ENCODE data around the gene PDLIM7. TPM values are rescaled to one million over a fixed set of nuclear protein-coding genes. Genes with fewer than 3 reads are reported as not detected.

PDLIM7 gene
- total and polyA plus RNA-seq, 10 of the 15 experiments (the other 5 are each of a cell fraction or from before 2014, with no cell fraction given) = 0.82 to 36.6 (median 19.3) TPM

GRCh38 chr5:177477701-177478477, 19.5 kb downstream of the PDLIM7 start:
- FAIRE-seq = no peak
- no TSS peak for BruUV-seq (replicated peaks)
- SMC1A ChIA-PET (ENCODE audit: uncharacterized antibody, unreplicated experiment) = interaction anchor here (0.8 to 1.2 kb wide), 4 partner anchors 10 to 24 kb away, joined by 3 to 4 read pairs (median 3); partner anchors contain the start of gene PDLIM7

More at GRCh38 chr5:177477701-177478477, 19.5 kb downstream of the PDLIM7 start:
- H3K4me2 ChIP-seq (ENCODE audit: control insufficient read depth, insufficient read depth) = no peak overlapping the region
- no peaks in the 10 kb centered on the region; a peak in 1 of 4 replicates for H3K36me3 ChIP-seq (ENCODE audit: control insufficient read depth in 2 of 2, insufficient read depth in 2 of 2, low read length in 1 of 2)
- H3K9me3 ChIP-seq (replicated peaks; ENCODE audit: control insufficient read depth, insufficient read depth, low read length) = no peaks in the 10 kb centered on the region
- in situ Hi-C loops (cut with MboI) (no loop called here), intact Hi-C loops (cut with micrococcal nuclease; ENCODE audit: unreplicated experiment) (no loop called here)
- 78% methylated on average over 12 of the region's 13 CpGs for WGBS (ENCODE audit: insufficient coverage, insufficient replicate concordance, low lambda C conversion rate, missing lambda C conversion rate)
- H2AFZ ChIP-seq (ENCODE audit: control insufficient read depth, low read depth, low read length) = no peak overlapping the region
- no peaks in the 10 kb centered on the region for H4K20me1 ChIP-seq (ENCODE audit: control insufficient read depth, insufficient read depth)
- no peak overlapping the region for H3K27ac ChIP-seq (ENCODE audit: control insufficient read depth, insufficient read depth)
- TF ChIP-seq RB1 (IDR thresholded peaks at IDR 0.05; ENCODE audit: borderline replicate concordance) (no peak), RFX5 (IDR thresholded peaks at IDR 0.05; ENCODE audit: low read depth, low read length) (no peak), POLR2AphosphoS5 (IDR thresholded peaks at IDR 0.05; ENCODE audit: low read length) (no peak), TCF3 (IDR thresholded peaks at IDR 0.05; ENCODE audit: borderline replicate concordance, insufficient read depth, low read depth, low read length) (no peak), POLR2AphosphoS2 (IDR thresholded peaks at IDR 0.05; ENCODE audit: low read depth, low read length) (no peak), MLLT1 (IDR thresholded peaks at IDR 0.05) (no peak), CHD2 (IDR thresholded peaks at IDR 0.05; ENCODE audit: borderline replicate concordance, low read depth, low read length) (no peak), NR2C1 (IDR thresholded peaks at IDR 0.05) (no peak), ZBTB11 (CRISPR knock-in tag; IDR thresholded peaks at IDR 0.05) (no peak), PKNOX1 (IDR thresholded peaks at IDR 0.05) (no peak), FOXM1 (IDR thresholded peaks at IDR 0.05; ENCODE audit: low read depth, low read length) (no peak), FOS (IDR thresholded peaks at IDR 0.05; ENCODE audit: borderline replicate concordance, extremely low read depth, insufficient read length) (no peak)
- no peak overlapping the region for H3K4me3 ChIP-seq
- H3K79me2 ChIP-seq (ENCODE audit: control insufficient read depth, insufficient read depth, low read length) = no peaks in the 10 kb centered on the region
- ATAC-seq (no peak), DNase-seq (ENCODE audit: low read depth, low spot score) (no peak)
- ChIA-PET CTCF (interaction anchor here (0.8 to 2.5 kb wide), 8 partner anchors 17 to 107 kb away, joined by 3 to 13 read pairs (median 4); partner anchors contain the start of gene PDLIM7), RAD21 (ENCODE audit: unreplicated experiment) (interaction anchor here (1.4 kb wide), 1 partner anchor 16 kb away, joined by 3 read pairs; no protein-coding TSS in a partner anchor), POLR2A (interaction anchor here (1.7 kb wide), 1 partner anchor 19 kb away, joined by 6 read pairs; the partner anchor contains the start of gene PDLIM7)
- H3K9ac ChIP-seq (ENCODE audit: control insufficient read depth, insufficient read depth, low read length) = no peak overlapping the region
- H3K4me1 ChIP-seq (ENCODE audit: control insufficient read depth, insufficient read depth, low read length) = peaks cover 21% of the 10 kb centered on the region
- no peaks in the 10 kb centered on the region for H3K27me3 ChIP-seq (replicated peaks in 1 of 2; ENCODE audit: control insufficient read depth in 2 of 2, insufficient read depth in 2 of 2, low read length in 1 of 2)

All from GM12878 (cell line).